ENCODE data around the gene TXNRD2. TPM values are rescaled to one million over a fixed set of nuclear protein-coding genes. Genes with fewer than 3 reads are reported as not detected.

TXNRD2 gene
- total RNA-seq, 1 experiment from 2014 or later: 29.5 TPM

DNA sequence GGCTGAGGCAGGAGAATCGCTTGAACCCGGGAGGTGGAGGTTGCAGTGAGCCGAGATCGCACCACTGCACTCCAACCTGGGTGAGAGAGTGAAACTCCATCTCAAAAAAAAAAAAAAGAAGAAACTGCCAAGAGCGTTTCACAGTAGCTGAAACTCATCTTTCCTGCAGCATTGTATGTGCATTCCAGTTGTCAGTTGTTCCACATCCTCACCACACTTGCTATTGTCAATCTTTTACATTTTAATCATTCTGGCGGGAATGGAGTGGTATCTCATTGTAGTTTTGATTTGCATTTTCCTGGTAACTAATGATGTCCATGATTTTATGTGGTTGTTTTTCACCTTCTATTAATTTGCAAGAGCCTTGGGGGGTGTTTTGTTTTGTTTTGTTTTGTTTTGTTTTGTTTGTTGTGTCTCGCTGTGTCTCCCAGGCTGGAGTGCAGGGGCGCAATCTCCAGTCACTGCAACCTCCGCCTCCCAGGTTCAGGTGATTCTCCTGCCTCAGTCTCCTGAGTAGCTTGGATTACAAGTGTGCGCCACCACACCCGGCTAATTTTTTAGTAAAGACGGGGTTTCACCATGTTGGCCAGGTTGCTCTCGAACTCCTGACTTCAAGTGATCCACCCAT is 78.9 kb downstream of the TXNRD2 start:
- POLR2A ChIA-PET: no interaction called here
- intact Hi-C loops (cut with micrococcal nuclease; ENCODE audit: unreplicated experiment): no loop called here

DNA sequence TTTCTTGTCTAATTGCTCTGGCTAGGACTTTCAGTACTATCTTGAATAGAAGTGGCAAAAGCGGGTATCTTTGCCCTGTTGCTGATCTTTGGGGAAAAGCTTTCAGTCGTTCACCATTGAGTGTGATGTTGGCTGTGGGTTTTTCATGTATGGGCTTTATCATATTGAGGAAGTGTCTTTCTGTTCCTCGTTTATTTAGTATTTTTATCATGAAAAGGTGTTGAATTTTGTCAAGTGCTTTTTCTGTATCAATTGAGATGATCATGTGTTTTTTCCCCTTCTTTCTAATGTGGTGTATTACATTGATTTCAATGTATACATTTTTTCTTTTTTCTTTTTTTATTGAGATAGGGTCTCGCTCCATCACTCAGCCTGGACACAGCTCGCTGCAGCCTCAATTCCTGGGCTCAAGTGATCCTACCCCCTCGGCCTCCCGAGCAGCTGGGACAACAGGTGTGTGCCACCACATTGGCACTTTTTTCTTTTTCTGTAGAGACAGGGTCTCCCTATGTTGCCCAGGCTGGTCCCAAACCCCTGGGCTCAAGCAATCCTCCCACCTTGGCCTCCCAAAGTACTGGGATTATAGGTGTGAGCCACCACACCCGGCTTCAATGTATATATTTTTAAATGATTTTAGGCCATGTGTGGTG is 81.6 kb downstream of the TXNRD2 start:
- DNase-seq (ENCODE audit: low read depth, low spot score) (no peak), ATAC-seq (no peak)
- POLR2A ChIA-PET: no interaction called here
- Histone ChIP-seq H3K27me3 (ENCODE audit: control insufficient read depth, insufficient read depth, low read length) (no peaks in the 10 kb centered on the region), H3K4me1 (ENCODE audit: control insufficient read depth, insufficient read depth, low read length) (peaks cover 7% of the 10 kb centered on the region), H3K9me3 (ENCODE audit: control insufficient read depth, insufficient read depth, low read depth, low read length) (no peaks in the 10 kb centered on the region), H3K4me3 (ENCODE audit: low read depth in 2 of 2, low read length in 2 of 2) (no peak overlapping the region), H3K27ac (ENCODE audit: low read length) (no peak overlapping the region), H3K36me3 (ENCODE audit: control insufficient read depth, insufficient read depth, low read length) (no peaks in the 10 kb centered on the region; the same call in 1 of the 2 replicates)
- TF ChIP-seq, protein P1, sequence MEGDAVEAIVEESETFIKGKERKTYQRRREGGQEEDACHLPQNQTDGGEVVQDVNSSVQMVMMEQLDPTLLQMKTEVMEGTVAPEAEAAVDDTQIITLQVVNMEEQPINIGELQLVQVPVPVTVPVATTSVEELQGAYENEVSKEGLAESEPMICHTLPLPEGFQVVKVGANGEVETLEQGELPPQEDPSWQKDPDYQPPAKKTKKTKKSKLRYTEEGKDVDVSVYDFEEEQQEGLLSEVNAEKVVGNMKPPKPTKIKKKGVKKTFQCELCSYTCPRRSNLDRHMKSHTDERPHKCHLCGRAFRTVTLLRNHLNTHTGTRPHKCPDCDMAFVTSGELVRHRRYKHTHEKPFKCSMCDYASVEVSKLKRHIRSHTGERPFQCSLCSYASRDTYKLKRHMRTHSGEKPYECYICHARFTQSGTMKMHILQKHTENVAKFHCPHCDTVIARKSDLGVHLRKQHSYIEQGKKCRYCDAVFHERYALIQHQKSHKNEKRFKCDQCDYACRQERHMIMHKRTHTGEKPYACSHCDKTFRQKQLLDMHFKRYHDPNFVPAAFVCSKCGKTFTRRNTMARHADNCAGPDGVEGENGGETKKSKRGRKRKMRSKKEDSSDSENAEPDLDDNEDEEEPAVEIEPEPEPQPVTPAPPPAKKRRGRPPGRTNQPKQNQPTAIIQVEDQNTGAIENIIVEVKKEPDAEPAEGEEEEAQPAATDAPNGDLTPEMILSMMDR (IDR thresholded peaks at IDR 0.05): no peak
- TF ChIP-seq POLR2AphosphoS5 (IDR thresholded peaks at IDR 0.05; ENCODE audit: low read depth, low read length): no peak
- no peak for TF ChIP-seq TCF7L2 (IDR thresholded peaks at IDR 0.05; ENCODE audit: low read depth, low read length)
- no peak for TF ChIP-seq SIN3A (IDR thresholded peaks at IDR 0.05; ENCODE audit: borderline replicate concordance, insufficient read depth, low read depth, low read length)
- TF ChIP-seq, protein P2, sequence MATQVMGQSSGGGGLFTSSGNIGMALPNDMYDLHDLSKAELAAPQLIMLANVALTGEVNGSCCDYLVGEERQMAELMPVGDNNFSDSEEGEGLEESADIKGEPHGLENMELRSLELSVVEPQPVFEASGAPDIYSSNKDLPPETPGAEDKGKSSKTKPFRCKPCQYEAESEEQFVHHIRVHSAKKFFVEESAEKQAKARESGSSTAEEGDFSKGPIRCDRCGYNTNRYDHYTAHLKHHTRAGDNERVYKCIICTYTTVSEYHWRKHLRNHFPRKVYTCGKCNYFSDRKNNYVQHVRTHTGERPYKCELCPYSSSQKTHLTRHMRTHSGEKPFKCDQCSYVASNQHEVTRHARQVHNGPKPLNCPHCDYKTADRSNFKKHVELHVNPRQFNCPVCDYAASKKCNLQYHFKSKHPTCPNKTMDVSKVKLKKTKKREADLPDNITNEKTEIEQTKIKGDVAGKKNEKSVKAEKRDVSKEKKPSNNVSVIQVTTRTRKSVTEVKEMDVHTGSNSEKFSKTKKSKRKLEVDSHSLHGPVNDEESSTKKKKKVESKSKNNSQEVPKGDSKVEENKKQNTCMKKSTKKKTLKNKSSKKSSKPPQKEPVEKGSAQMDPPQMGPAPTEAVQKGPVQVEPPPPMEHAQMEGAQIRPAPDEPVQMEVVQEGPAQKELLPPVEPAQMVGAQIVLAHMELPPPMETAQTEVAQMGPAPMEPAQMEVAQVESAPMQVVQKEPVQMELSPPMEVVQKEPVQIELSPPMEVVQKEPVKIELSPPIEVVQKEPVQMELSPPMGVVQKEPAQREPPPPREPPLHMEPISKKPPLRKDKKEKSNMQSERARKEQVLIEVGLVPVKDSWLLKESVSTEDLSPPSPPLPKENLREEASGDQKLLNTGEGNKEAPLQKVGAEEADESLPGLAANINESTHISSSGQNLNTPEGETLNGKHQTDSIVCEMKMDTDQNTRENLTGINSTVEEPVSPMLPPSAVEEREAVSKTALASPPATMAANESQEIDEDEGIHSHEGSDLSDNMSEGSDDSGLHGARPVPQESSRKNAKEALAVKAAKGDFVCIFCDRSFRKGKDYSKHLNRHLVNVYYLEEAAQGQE (IDR thresholded peaks at IDR 0.05; ENCODE audit: insufficient read depth in 1 of 2, low read depth in 2 of 2, low read length in 1 of 2): no peak
- BruUV-seq (replicated peaks): no TSS peak
- intact Hi-C loops (cut with micrococcal nuclease; ENCODE audit: unreplicated experiment): no loop called here
- in situ Hi-C loops (cut with HindIII; ENCODE audit: low pct_unique_long_range_greater_than_20kb, low sequenced_read_pairs): no loop called here
- CTCF ChIA-PET: no interaction called here

More for the DNA sequence above, 78.9 kb downstream of the TXNRD2 start:
- TF ChIP-seq POLR2AphosphoS5 (IDR thresholded peaks at IDR 0.05; ENCODE audit: low read depth, low read length) (no peak), SIN3A (IDR thresholded peaks at IDR 0.05; ENCODE audit: borderline replicate concordance, insufficient read depth, low read depth, low read length) (no peak), TCF7L2 (IDR thresholded peaks at IDR 0.05; ENCODE audit: low read depth, low read length) (no peak)
- TF ChIP-seq, protein P2 (IDR thresholded peaks at IDR 0.05; ENCODE audit: insufficient read depth in 1 of 2, low read depth in 2 of 2, low read length in 1 of 2): no peak
- TF ChIP-seq, protein P1 (IDR thresholded peaks at IDR 0.05): no peak
- DNase-seq (ENCODE audit: low read depth, low spot score) (no peak), ATAC-seq (no peak)
- in situ Hi-C loops (cut with HindIII; ENCODE audit: low pct_unique_long_range_greater_than_20kb, low sequenced_read_pairs): no loop called here
- Histone ChIP-seq H3K9me3 (ENCODE audit: control insufficient read depth, insufficient read depth, low read depth, low read length) (no peaks in the 10 kb centered on the region), H3K27ac (ENCODE audit: low read length) (no peak overlapping the region), H3K36me3 (ENCODE audit: control insufficient read depth, insufficient read depth, low read length) (no peaks in the 10 kb centered on the region), H3K4me1 (ENCODE audit: control insufficient read depth, insufficient read depth, low read length) (no peaks in the 10 kb centered on the region), H3K4me3 (ENCODE audit: low read depth in 2 of 2, low read length in 2 of 2) (no peak overlapping the region), H3K27me3 (ENCODE audit: control insufficient read depth, insufficient read depth, low read length) (no peaks in the 10 kb centered on the region)
- no TSS peak for BruUV-seq (replicated peaks)
- CTCF ChIA-PET: no interaction called here

Data from Panc1 (cell line).